GM18909 (cell line): ENCODE results near the gene IRF6.

Experiments used
- ATAC-seq: cut with Tn5 transposase; IDR thresholded peaks from one replicate; pipeline ENCODE4 v1.9.1; 2021; ENCODE audit warnings: mild to moderate bottlenecking; ENCODE audit not compliant: unreplicated experiment, poor library complexity

Gene IRF6

GRCh38 chr1:209738270-209738669 is 67.7 kb downstream of the IRF6 start:
- no peak for ATAC-seq

DNA sequence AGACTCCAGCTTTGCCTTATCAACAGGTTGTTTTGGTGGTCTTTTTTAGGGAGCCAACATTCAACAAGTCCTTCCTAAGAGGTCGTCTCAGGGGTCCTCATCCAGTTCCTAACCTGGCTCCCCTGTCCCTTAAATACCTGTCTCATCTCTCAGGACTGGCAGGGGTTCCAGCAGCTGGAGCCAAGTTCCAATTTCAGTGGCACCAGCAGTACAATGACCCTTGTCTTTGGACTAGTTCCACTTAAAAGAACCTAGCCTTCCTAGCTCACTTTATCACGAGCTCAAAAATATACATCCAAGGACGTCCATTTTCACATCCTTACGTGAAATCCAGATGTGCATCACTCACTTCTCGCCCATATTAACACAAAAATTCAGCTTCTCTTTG is 68.8 kb downstream of the IRF6 start:
- ATAC-seq: no peak

DNA sequence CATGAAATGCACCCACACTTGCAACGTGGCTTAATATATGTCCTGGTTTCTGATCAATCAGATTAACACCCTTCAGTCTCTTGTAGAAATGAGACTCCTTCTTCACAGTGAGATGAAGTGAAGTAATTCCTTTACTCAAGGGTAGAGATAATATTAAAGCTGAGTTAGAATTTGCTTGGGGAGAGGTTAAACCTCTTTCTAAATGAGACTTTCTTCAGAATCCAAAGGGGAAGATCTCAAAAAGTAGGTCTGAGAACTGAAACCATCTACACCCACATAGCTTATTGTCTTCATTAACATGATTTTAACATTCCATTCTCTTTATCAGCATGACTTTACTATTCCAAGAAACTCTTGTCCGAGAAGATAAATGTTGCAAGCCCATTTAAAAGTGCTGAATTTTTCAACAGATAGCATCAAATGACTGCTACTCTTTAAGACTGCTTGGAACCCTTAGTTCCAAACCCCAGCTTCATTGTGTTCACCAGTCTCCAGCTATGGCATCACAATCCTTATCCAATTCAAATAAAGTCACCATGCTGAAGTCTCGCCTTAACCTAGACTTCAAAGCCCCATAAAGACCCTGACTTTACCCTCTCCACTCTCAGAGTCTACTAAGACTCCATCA is 69.3 kb downstream of the IRF6 start:
- ATAC-seq: no peak
